KMS-11 (cell line): ENCODE measurements around the gene PDE4A.
A peak's percentile ranks its signal among the peaks of the same experiment; 100 is the strongest.

Experiments used
- H2AFZ ChIP-seq: fragments of 200-600 bp; sonication (generic); 2 replicates; pipeline ENCODE4 v1.6.1; 2016; ENCODE audit warnings: antibody characterized with exemption, mixed run types, low read depth
- H3K27ac ChIP-seq: fragments of 200-600 bp; sonication (generic); 2 replicates; pipeline ENCODE4 v1.6.1; 2016; ENCODE audit warnings: mild to moderate bottlenecking, mixed run types
- H3K27me3 ChIP-seq: fragments of 200-600 bp; sonication (generic); 2 replicates; pipeline ENCODE4 v1.6.1; 2017; ENCODE audit warnings: mild to moderate bottlenecking, low read depth, mixed run types, moderate library complexity; ENCODE audit not compliant: insufficient read depth
- H3K36me3 ChIP-seq: fragments of 200-600 bp; sonication (generic); 2 replicates; pipeline ENCODE4 v1.6.1; 2017; ENCODE audit warnings: mild to moderate bottlenecking, mixed run types; ENCODE audit not compliant: insufficient read depth
- H3K4me1 ChIP-seq: fragments of 200-600 bp; sonication (generic); 2 replicates; pipeline ENCODE4 v1.6.1; 2016; ENCODE audit warnings: mild to moderate bottlenecking, low read depth, mixed run types; ENCODE audit not compliant: poor library complexity, severe bottlenecking
- H3K4me2 ChIP-seq: fragments of 200-600 bp; sonication (generic); 2 replicates; pipeline ENCODE4 v1.7.0; 2016; ENCODE audit warnings: mild to moderate bottlenecking, mixed run types
- H3K4me3 ChIP-seq: fragments of 200-600 bp; sonication (generic); IDR thresholded peaks from 2 replicates; pipeline ENCODE4 v1.6.1; 2017; ENCODE audit warnings: low read depth, low read length, mixed read lengths; ENCODE audit not compliant: insufficient read depth
- H3K79me2 ChIP-seq: fragments of 200-600 bp; sonication (generic); 2 replicates; pipeline ENCODE4 v1.6.1; 2016; ENCODE audit warnings: low read depth, mixed run types; ENCODE audit not compliant: insufficient read depth
- H3K9ac ChIP-seq: fragments of 200-600 bp; sonication (generic); 2 replicates; pipeline ENCODE4 v1.6.1; 2016; ENCODE audit warnings: mild to moderate bottlenecking, mixed run types
- H4K20me1 ChIP-seq: fragments of 200-600 bp; sonication (generic); 2 replicates; pipeline ENCODE4 v1.6.1; 2016; ENCODE audit warnings: mild to moderate bottlenecking, mixed run types; ENCODE audit not compliant: insufficient read depth
- TF ChIP-seq, protein P1 (sequence below): fragments of 200-600 bp; sonication (generic); conservative IDR thresholded peaks from 2 replicates; pipeline ENCODE4 v1.6.1; 2017; ENCODE audit warnings: low read depth, mild to moderate bottlenecking, antibody characterized with exemption, low read length, moderate library complexity, mixed read lengths

The PDE4A gene

DNA sequence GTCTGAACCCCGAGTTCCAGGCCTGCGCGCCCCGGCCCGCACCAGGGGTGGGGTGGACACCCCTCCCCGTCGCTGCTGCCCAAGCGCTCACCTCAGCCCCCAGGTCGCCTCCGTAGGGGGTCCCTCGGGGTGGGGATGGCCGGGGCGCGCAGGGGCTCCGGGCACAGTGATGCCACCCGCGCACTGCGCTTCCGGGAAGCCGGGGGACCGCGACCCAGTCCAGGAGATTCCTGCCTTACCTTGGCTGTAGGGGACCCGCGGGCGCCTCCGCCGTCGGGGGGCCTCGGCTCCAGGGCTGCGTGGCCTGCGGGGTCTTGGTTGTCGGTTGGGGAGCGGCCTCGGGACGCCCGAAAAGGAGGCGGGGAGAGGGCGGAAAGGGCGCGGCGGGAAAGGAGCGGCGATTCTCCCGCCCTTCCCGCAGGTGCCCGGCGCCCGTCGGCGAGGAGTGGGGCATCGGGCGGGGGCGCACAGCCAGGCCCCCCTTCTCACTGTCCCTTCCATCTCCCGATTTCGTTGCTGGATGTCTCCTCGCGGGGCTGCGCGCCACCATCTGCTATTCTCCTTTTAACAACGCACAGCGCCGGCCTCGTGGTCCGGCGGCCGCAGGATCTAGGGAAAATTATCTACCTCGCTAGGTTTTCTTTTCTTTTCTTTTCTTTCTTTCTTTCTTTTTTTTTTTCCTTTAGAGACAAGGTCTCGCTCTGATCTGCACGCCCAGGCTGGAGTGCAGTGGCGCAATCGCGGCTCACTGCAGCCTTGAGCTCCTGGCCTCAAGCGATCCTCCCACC lies 82.9 kb downstream of the PDE4A start, which contains the start of gene KEAP1:
TSS of gene KEAP1 (minus strand) at position 355 of the 788 bp plus-strand sequence. CDS start 3,323 bp downstream, outside the sequence.
- Histone ChIP-seq H3K27me3 (no peaks in the 10 kb centered on the region), H3K4me3 (no peak within 1 kb of the TSS), H3K4me2 (peak within 1 kb of the TSS; percentile 100), H3K4me1 (peaks cover 41% of the 10 kb centered on the region), H3K36me3 (no peaks in the 10 kb centered on the region), H2AFZ (peak within 1 kb of the TSS; percentile 80), H4K20me1 (no peaks in the 10 kb centered on the region), H3K9ac (peak within 1 kb of the TSS; percentile 99), H3K79me2 (peaks cover 42% of the 10 kb centered on the region), H3K27ac (peak within 1 kb of the TSS; percentile 96)
- TF ChIP-seq, protein P1, sequence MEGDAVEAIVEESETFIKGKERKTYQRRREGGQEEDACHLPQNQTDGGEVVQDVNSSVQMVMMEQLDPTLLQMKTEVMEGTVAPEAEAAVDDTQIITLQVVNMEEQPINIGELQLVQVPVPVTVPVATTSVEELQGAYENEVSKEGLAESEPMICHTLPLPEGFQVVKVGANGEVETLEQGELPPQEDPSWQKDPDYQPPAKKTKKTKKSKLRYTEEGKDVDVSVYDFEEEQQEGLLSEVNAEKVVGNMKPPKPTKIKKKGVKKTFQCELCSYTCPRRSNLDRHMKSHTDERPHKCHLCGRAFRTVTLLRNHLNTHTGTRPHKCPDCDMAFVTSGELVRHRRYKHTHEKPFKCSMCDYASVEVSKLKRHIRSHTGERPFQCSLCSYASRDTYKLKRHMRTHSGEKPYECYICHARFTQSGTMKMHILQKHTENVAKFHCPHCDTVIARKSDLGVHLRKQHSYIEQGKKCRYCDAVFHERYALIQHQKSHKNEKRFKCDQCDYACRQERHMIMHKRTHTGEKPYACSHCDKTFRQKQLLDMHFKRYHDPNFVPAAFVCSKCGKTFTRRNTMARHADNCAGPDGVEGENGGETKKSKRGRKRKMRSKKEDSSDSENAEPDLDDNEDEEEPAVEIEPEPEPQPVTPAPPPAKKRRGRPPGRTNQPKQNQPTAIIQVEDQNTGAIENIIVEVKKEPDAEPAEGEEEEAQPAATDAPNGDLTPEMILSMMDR: no peak

- Histone ChIP-seq H2AFZ (no peak overlapping the region), H3K4me3 (no peak overlapping the region), H3K27me3 (no peaks in the 10 kb centered on the region), H3K4me2 (no peak overlapping the region), H4K20me1 (no peaks in the 10 kb centered on the region), H3K9ac (no peak overlapping the region), H3K79me2 (peaks cover 17% of the 10 kb centered on the region), H3K36me3 (no peaks in the 10 kb centered on the region), H3K4me1 (peaks cover 22% of the 10 kb centered on the region), H3K27ac (no peak overlapping the region)
- TF ChIP-seq, protein P1: peak; percentile 62; the same call in 1 of the 2 replicates
Measured at GRCh38 chr19:10505583-10506229, 85.4 kb downstream of the PDE4A start.

GRCh38 chr19:10508036-10508435 lies 87.7 kb downstream of the PDE4A start:
- H3K4me3 ChIP-seq: no peak overlapping the region
- TF ChIP-seq, protein P1: no peak
- H3K4me2 ChIP-seq: no peak overlapping the region
- no peak overlapping the region for H3K9ac ChIP-seq
- no peaks in the 10 kb centered on the region for H4K20me1 ChIP-seq
- H3K4me1 ChIP-seq: peaks cover 13% of the 10 kb centered on the region
- no peaks in the 10 kb centered on the region for H3K79me2 ChIP-seq
- no peak overlapping the region for H2AFZ ChIP-seq
- no peaks in the 10 kb centered on the region for H3K27me3 ChIP-seq
- H3K27ac ChIP-seq: no peak overlapping the region
- no peaks in the 10 kb centered on the region for H3K36me3 ChIP-seq

DNA sequence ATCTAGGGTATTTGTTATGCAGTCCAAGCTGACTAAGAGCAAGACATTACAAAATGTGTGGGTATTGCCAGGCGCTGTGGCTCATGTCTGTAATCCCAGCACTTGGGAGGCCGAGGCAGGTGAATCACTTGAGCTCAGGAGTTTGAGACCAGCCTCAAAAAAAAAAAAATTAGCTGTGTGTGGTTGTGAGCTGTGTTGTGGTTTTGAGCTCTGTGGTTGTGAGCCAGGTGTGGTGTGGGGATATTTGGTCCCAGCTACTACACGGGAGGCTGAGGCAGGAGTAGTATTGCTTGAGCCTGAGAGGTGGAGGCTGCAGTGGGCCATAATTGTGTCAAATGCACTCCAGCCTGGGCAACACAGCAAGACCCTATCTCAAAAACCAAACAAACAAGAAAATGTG lies 88.4 kb downstream of the PDE4A start:
- Histone ChIP-seq H3K9ac (no peak overlapping the region), H4K20me1 (no peaks in the 10 kb centered on the region), H3K79me2 (no peaks in the 10 kb centered on the region), H3K27me3 (no peaks in the 10 kb centered on the region), H2AFZ (no peak overlapping the region), H3K36me3 (no peaks in the 10 kb centered on the region), H3K4me3 (no peak overlapping the region), H3K4me1 (peaks cover 7% of the 10 kb centered on the region), H3K27ac (no peak overlapping the region), H3K4me2 (no peak overlapping the region)
- TF ChIP-seq, protein P1: no peak
